GM19438 (cell line): ENCODE data around the gene MXRA8.

Experiments used
- ATAC-seq: cut with Tn5 transposase; IDR thresholded peaks from one replicate; pipeline ENCODE4 v1.9.1; 2021; ENCODE audit warnings: low read depth; ENCODE audit not compliant: unreplicated experiment

Gene MXRA8

DNA sequence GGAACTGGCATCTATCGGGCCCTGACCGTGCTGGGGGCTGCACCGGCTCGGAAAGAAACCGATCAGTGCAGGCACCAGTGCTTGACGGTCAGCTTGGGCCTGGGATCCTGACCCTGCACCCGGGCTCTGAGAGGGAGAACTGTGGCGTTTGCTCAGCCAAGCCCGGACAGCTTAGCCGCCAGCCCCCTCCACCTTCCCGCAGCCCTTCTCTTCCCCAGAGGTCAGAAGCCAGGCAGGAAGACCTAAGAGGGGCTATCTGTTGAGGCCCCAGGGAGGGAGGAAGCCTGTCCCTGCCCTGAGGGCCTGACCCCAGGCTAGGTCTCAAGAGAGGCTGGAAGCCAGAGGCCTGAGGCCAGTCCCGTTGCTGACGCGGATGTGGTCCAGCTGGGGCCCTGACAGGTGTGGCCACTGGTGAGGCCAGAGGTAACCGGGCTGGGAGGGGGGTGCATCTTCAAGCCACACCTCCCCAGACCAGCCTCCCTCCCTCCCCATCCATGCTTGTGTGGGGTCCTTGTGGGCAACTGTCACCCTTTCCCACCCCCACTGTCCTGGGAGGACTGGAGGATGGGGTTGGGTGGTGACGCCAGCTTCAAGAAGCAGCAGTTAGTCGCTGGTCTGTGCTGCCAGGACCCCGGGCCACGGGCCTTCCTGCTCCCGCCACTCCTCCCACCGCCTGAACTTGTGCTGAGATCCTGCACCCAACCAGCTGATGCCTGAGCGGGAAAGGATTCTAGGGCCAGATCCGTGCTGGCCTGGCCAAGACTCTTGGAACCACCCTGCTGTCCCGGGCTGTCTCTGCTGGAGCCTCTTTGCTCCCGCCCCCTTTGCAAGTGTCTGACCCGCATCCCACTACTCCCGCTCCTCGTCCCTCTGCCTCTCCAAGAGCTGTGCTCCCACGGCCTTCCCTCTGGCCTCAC is 6.6 kb downstream of the MXRA8 start:
- ATAC-seq = no peak

DNA sequence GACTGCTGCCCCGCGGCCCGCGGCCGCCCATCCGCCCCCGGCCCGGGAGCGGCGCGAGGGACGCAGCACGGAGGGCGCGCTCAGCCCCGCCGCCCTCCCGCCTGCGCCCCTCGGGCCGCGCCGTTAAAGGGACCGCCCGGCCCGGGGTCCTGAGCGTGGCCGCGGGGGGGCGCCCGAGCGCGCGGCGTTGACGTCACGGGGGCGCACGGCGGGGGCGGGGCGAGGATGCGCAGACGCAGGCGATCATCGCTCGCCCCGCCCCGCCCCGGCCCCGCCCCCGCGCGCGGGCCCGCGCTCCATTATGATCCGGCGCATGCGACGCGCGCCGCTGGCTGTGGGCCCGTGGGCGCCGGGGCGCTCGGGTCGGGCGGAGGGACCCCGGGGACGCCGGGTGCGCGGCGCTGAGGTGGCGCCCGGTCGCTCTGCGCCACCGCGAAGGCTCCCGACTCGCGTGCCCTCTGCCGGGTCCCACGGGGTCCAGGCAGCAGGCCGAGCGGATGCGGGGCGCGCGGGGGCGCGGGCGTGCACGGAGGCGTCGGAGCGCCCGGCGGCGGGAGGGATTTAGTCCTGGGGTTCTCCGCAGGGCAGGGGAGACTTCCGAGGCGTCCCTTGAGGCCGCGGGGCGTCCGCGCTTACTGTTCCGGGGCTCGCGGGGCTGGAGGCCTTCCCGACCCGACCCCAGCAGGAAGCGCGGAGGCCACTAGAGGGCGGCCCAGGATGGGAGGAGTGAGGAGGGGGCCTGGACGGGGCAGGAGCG is 8.9 kb downstream of the MXRA8 start, which contains the start of gene DVL1:
DVL1 (minus strand) TSS at position 163 of the 757 bp plus-strand sequence. CDS start 353 bp downstream, outside the sequence.
- no peak for ATAC-seq

DNA sequence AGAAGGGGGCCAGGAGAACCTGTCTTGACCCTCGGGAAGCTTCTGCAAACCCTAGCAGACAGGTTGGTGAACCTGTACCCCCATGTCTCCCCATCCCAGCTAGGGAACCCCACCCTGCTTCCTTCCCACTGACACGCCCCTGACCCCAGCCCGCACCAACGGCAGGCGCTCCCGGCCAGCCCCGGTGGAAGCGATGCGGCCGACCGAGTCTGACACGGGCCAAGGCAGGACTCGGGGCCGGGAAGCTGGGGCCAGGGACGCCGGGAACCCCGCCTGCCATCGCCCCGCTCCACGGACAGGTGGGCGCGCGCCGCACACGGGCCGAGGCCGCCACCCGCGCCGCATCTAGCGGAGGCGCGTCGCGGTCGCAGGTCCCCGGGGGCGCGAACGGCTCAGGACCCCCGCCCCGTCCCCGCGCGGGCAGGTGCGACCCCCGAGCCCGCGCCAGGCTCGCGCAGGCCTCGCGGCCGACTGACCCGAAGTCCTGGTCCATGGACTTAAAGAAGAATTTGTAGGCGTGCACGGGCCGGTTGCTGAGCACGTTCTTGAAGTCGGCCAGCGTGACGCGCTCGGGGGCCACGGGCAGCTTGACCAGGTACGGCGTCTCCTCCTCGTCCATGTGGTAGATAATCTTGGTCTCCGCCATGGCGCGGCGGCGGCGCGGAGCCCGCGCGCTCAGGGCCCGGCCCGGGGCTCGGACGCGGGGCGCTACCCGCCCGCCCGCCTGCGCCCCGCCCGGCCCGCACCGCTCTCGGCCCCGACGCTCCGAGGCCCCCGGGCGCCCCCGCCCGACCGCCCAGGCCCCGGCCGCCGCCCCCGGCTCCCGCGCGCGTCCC is 9.7 kb downstream of the MXRA8 start:
- ATAC-seq = no peak

DNA sequence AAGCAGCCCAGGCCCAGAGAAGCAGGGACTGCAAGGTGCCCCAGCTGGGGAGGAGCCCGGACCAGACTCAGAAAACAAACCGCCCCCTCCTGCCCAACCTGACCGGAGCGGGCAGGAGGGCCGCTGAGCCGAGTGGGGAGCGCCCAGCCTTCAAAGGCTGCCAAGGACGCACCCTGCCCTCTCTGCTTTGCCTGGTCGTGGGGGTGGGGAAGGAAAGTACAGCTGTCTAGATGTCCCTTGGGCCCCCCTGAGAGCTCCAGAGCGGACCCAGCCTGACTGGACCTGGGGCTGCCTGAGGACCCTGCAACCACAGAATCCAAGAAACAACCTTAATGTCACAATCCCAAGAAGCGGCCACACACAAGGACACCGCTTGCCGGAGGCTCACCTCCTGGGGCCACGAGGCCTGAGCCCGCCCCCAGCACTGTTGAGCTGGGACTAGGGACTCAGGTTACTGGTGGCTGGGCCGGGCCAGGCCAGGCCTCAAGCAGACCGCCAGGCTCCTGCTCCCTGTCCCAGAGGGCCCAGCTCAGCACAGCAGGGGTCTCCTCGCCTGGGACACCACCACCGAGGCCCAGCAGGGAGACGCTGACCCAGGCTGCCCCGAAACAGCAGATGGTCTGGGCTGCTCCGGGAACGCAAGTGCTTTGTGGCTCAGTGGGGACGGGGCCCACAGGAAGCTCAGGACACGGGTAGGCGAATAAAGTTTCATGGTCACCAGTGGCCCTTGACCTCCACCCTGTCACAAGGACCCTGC is 10.5 kb downstream of the MXRA8 start:
- ATAC-seq = no peak

DNA sequence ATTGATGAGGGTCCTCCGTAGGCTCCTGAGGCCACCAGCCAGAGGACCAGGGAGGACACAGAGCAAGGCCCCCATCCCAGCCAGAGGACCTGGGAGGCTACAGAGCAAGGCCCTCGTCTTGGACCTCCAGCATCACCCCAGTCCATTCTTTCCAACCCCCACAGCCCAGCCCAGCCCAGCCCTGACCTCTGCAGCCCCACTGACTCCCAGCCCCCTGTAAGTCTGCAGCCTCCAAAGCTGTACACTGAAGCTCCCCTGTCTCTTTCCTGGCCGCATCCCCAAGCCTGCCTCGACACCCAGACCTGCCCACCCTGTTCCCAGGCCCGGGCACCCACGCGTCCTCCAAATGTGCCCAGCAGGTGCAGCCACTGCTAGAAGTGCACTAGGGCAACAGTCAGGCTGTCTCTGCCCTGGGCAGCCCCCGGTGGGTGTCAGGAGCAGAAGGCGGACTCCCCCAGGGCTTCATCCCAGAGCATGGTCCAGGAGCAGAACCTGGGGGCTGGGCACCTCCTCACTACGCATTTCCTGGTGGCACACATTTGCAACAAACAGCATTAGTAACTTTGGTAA is 11.2 kb downstream of the MXRA8 start:
- no peak for ATAC-seq

DNA sequence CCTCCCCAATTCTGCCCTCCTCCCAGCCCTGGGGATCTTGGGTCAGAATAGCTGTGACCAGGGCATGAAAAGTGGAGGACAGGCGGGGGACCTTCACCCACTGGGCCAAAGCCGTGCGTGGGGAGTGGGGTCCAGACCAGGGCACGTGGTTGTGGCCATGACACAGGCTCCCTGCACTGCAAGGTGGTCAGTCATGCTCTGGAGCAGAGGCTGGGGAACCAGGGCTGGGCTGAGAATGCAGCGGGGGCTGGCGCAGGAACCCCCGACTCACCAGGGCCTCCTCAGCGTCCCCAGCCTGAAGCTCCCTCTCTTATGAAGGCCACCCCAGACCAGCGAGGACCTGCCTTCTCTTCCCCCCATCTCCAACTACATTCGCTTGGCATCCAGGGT is 11.9 kb downstream of the MXRA8 start:
- ATAC-seq = no peak

DNA sequence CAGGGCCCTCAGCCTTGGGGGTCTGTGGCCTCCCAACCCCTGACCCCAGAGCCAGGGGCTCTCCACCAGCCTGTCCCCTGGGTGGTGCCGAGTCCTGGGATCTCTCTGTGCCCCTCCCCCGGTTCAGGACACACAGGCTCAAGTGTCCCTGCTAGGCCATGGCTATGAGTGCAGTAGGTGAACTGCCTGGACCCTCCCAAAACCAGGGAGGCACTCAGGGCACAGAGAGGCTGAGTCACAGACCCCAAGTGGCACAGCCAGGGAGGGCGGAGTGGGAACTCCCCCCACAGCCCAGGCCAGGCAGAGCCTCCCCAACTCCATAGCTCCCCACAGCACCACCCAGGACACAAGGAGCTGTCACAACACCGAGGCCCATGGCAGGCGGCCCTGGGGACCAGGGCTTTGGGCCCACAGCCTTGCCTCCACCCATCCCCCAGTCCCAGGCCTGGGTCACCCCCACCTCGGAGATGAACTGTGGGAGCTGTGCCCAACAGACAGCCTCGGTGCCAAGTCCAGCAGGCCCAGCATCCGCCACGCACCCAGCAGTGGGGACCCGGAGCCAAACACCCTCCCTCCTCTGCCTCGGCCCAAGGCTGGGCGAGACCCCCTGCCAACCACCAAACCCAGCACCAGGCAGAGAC is 12.4 kb downstream of the MXRA8 start:
- no peak for ATAC-seq

DNA sequence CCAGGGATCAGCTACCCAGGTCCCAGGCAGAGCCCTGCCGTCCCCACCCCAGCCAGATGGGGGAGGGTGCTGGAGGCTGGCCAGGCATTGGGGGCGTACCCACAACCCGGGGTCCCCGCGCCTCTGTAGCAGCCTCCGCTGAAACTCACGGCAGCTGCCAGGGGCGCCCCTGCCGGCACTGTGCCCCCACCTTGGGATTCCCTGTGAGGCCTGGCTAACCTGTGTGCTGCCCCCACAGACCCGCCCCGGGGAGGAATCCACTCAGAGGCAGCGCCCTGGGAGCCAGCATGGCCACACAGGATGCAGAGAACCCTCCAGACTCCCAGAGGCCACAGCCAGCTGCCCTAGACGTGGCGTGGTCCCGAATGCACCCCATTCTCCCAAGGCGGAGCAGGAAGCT is 13.0 kb downstream of the MXRA8 start:
- no peak for ATAC-seq

DNA sequence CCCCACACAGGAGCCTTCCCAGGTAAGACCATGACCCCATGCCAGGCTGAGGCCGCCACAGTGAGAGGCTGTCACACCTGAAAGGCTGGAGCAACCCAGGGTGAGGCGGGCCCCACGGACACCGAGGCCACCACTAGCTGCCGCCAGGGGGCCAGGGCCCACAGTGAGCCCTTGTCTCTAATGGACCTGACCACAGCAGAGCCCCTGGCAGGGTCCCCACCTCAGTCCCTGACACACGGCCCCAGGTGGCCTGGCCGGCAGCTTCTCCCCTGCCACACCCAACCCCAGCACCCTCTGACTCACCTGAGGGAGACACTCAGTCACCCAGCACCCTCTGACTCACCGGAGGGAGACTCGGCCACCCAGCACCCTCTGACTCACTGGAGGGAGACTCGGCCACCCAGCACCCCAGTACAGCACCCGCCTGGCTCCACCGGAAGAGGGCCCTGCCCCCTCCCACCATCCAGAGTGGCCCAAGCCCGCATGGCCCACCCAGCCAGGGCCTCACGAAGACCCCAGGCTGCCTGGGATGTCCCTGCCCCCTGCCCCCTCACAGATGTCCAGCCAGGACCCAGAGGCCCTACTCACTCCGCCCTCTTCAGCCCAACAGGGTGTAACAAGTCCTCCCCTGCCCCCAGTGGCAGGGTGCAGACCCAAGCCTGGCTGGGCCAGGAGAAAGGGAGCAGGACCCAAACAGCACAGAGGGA is 13.5 kb downstream of the MXRA8 start:
- ATAC-seq = no peak

DNA sequence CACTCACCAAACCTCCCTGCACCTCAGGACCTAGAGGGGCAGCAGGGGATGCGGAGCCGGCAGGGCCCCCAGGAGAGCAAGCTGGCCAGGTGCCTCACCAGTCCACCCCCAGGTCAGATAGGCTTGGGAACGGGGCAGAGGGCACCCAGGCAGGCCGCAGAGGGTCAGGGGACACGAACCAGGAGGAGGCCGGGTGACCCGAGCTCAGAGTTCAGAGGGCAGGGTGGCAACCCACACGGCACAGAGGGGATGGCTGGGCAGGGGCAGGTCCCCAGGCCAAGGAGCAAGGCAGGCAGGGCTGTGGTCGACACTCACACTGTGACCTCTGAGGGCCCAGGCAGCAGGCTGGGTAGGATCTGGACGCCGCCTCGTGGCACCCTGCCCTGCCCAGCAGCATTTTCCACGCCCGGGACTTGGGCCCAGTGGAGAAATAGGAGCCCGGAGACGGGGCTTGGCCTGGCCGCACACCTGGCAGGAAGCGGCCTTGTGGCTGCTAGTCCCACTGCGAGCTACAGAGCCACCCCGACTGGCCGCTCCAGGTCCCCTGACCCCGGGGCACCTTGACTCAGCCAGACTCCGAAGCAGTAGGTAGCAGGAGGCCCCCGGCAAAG is 14.4 kb downstream of the MXRA8 start:
- no peak for ATAC-seq

DNA sequence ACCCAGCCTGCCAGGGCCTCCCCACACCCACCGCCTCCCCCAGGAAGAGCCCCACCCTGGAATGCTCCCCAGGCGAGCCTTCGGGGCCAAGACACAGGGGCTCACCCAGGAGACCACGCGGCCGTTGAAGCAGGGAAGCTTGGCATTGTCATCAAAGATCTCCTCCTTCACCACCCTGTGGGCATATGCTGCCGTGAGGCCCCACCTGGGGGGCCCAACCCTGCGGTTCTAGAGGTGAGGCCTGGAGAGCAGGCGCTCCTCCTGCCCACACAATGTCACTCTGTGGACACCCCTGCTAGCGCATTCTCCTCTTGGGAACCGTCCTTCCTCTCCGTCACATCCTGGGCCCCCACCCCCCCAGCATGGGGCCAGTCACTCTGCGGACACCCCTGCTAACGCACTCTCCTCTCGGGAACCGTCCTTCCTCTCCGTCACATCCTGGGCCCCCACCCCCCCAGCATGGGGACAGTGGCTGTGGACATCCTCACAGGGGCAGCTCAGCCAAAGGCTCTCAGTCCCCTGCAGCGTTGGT is 15.7 kb downstream of the MXRA8 start:
- no peak for ATAC-seq

DNA sequence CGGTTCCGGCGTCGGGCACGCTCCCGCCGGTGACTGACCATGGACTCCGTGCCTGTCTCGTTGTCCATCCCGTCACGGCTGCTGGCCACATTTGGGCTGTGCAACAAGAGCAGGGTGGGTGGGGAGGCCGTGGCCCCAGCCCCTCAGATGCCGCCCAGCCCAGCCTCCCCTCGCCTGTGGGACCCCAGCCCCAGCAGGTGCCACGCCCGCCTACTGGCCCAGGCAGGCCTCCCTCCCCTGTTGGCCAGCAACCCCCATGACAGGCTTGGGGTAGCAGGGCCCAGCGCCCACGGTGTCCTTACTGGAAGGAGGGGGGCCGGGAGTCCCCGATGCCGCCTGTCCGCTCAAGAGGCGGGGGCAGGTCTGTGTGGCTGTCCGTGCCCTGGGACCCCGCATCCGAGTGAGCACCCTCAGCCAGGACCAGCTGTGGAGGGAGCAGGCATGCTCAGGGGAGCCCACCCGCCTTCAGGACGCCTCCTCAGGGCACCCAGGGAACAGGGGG is 16.2 kb downstream of the MXRA8 start:
- ATAC-seq = no peak

DNA sequence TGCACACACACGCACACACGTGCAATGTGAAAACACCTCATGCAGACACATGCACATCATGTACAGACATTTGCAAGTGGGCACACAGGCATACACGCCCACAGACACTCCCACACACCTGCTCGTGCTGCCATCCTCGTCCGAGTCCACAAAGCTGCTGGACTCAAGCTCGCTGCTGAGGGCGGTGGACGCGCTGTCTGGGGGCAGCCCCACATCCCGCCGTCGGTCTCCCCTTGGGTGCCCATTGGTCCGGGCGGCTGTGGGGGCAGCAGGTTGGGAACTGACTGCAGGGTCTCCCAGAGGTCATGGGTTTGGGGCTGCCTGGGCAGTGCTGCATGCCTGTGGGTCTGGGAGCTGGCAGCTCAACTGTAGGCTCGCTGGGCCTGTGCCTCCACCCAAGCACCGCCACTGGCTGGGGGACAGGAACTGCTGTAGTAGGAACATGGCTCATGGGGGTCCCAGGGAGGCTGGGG is 16.8 kb downstream of the MXRA8 start:
- no peak for ATAC-seq

DNA sequence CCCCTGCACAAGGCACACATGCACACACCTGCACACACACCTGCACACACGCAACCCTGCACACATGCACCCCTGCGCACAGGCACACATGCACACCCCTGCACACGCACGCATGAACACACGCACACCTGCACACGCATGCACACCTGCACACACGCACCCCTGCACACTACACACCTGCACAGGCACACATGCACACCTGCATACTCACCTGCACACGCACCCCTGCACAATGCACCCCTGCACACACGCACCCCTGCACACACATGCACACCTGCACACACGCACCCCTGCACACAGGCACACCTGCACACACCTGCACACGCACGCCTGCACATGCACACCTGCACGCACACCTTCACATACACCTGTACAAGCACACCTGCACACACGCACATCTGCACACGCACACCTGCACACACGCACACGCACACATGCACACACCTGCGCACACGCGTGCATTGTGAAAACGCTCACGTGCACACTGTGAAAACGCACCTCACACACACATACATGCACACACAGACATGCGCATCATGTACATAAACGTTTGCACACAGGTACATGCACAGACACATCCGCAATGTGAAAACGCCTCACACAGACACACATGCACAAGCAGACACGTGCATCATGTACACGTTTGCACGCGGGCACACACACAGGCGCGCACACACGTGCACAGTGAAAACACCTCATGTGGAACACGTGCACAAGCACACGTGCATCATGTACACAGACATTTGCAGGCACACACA is 17.4 kb downstream of the MXRA8 start:
- no peak for ATAC-seq

DNA sequence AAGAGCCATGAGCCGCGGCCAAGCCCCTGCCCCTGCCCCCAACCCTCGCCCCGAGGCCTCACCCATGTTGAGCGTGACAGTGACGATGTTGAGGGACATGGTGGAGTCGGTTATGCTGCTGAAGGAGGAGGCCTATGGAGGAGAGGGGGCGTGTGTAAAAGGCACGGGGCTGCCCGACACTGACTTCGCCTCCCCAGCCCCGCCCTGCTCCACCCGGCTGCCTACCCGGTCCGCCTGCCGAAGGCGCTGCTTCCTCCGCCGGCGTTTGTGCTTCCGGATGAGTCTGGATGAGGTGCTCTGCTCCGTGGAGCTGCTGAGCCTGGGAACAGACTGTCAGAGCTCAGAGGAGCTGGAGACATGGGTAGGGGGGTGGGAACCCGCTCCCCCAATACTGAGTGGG is 18.2 kb downstream of the MXRA8 start:
- ATAC-seq = no peak

DNA sequence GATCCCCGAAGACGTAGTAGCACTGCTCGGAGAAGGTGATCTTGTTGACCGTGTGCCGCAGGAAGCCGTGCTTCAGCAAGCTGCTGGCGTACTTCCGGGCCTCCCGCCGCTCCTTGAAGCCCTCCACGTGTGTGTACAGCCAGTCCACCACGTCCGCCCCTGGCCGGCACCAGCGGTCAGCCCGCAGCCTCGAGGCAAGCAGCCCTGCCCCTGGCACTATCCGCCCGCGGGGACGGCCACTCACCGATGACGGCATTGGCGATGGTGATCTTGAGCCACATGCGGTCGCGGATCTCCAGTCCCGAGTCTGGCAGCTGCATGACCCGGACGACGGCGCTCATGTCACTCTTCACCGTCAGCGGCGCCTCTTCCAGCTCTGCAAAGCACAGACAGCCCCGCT is 20.1 kb downstream of the MXRA8 start:
- ATAC-seq = no peak

DNA sequence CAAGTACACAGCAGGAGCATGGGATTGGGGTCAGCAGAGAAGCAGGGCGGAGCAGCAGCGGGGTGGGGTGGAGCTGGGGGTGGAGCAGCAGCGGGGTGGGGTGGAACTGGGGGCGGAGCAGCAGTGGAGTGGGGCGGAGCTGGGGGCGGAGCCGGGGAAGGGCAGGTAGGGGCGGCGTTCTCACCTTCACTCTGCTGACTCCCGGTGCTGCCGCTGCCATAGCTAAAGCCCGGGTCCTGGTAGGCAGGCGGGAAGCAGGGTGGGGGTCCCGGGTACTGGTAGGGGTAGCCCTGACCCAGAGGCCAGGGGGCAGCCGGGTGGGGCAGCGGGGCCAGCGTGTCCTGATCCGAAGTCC is 20.6 kb downstream of the MXRA8 start:
- no peak for ATAC-seq
